Measurements from ENCODE around the gene CHM. TPM values are rescaled to one million over a fixed set of nuclear protein-coding genes. Genes with fewer than 3 reads are reported as not detected.
A peak's percentile ranks its signal among the peaks of the same experiment; 100 is the strongest.

CHM gene
- total RNA-seq, 2 donors from 2014 or later: 8.7 to 13.0 TPM

GRCh38 chrX:85882601-85883000 is 164.8 kb downstream of the CHM start:
- Histone ChIP-seq H3K27ac (no peak overlapping the region), H3K36me3 (no peaks in the 10 kb centered on the region), H3K4me1 (no peaks in the 10 kb centered on the region), H3K4me3 (no peak overlapping the region), H3K9me3 (no peaks in the 10 kb centered on the region), H3K27me3 (no peaks in the 10 kb centered on the region)
- TF ChIP-seq CTCF (IDR thresholded peaks at IDR 0.05): no peak
- no peak for DNase-seq (ENCODE audit: low spot score)

- H3K36me3 ChIP-seq: no peaks in the 10 kb centered on the region
- TF ChIP-seq CTCF (IDR thresholded peaks at IDR 0.05): no peak
- H3K27ac ChIP-seq: no peak overlapping the region
- H3K4me1 ChIP-seq: no peaks in the 10 kb centered on the region
- DNase-seq (ENCODE audit: low spot score): no peak
- H3K27me3 ChIP-seq: no peaks in the 10 kb centered on the region
- H3K4me3 ChIP-seq: no peak overlapping the region
- no peaks in the 10 kb centered on the region for H3K9me3 ChIP-seq
These were observed 176.8 kb downstream of the CHM start for GRCh38 chrX:85870585-85870984.

- H3K27me3 ChIP-seq: no peaks in the 10 kb centered on the region
- H3K4me1 ChIP-seq: no peaks in the 10 kb centered on the region
- DNase-seq (ENCODE audit: low spot score): no peak
- no peaks in the 10 kb centered on the region for H3K9me3 ChIP-seq
- peaks cover 2% of the 10 kb centered on the region for H3K36me3 ChIP-seq
- no peak for TF ChIP-seq CTCF (IDR thresholded peaks at IDR 0.05)
- H3K27ac ChIP-seq: no peak overlapping the region
- no peak overlapping the region for H3K4me3 ChIP-seq
These were observed 182.0 kb downstream of the CHM start for GRCh38 chrX:85865324-85865723.

- H3K4me1 ChIP-seq: no peaks in the 10 kb centered on the region
- H3K36me3 ChIP-seq: no peaks in the 10 kb centered on the region
- no peak for TF ChIP-seq CTCF (IDR thresholded peaks at IDR 0.05)
- no peak overlapping the region for H3K27ac ChIP-seq
- no peaks in the 10 kb centered on the region for H3K27me3 ChIP-seq
- DNase-seq (ENCODE audit: low spot score): no peak
- no peaks in the 10 kb centered on the region for H3K9me3 ChIP-seq
- no peak overlapping the region for H3K4me3 ChIP-seq
These were observed 187.9 kb downstream of the CHM start for GRCh38 chrX:85859426-85859825.

GRCh38 chrX:85851418-85851817 is 195.9 kb downstream of the CHM start:
- Histone ChIP-seq H3K9me3 (no peaks in the 10 kb centered on the region), H3K4me1 (no peaks in the 10 kb centered on the region), H3K27ac (no peak overlapping the region), H3K27me3 (no peaks in the 10 kb centered on the region), H3K36me3 (no peaks in the 10 kb centered on the region), H3K4me3 (no peak overlapping the region)
- DNase-seq (ENCODE audit: low spot score): no peak
- TF ChIP-seq CTCF (IDR thresholded peaks at IDR 0.05): peak in 1 of 2 donors; percentile 46

GRCh38 chrX:85836868-85837267 is 210.5 kb downstream of the CHM start:
- H3K27ac ChIP-seq: no peak overlapping the region
- no peaks in the 10 kb centered on the region for H3K4me1 ChIP-seq
- H3K4me3 ChIP-seq: no peak overlapping the region
- DNase-seq (ENCODE audit: low spot score): no peak
- H3K36me3 ChIP-seq: no peaks in the 10 kb centered on the region
- TF ChIP-seq CTCF (IDR thresholded peaks at IDR 0.05): no peak
- H3K9me3 ChIP-seq: no peaks in the 10 kb centered on the region
- H3K27me3 ChIP-seq: no peaks in the 10 kb centered on the region

Data from right atrium auricular region (tissue), 2 donors.